Right atrium auricular region (tissue), 2 donors: ENCODE data around the gene NIN. TPM values are rescaled to one million over a fixed set of nuclear protein-coding genes. Genes with fewer than 3 reads are reported as not detected.

Experiments used
- DNase-seq: peaks from one replicate; pipeline ENCODE4 v3.0.0-alpha.2; 2019; ENCODE audit warnings: low spot score
- H3K27ac ChIP-seq, 2 donors: fragments of 200-600 bp; sonication (generic); 1 replicate in 1 of 2; 2 replicates in 1 of 2; pipeline ENCODE4 v1.5.1; 2016 to 2019
- H3K27me3 ChIP-seq, 2 donors: fragments of 200-600 bp; sonication (generic); one replicate each; pipeline versions ENCODE4 v1.5.1 to v1.6.0; 2017 to 2019
- H3K36me3 ChIP-seq: fragments of 200-600 bp; sonication (generic); one replicate; pipeline ENCODE4 v1.5.1; 2016
- H3K4me1 ChIP-seq, 2 donors: fragments of 200-600 bp; sonication (generic); one replicate each; pipeline versions ENCODE4 v1.5.1 to v1.6.0; 2017 to 2019
- H3K4me3 ChIP-seq, 2 donors: fragments of 200-600 bp; sonication (generic); 1 replicate in 1 of 2; 2 replicates in 1 of 2; pipeline ENCODE4 v1.5.1; 2017 to 2019; ENCODE audit warnings: mild to moderate bottlenecking in 1 of 2, moderate library complexity in 1 of 2
- H3K9me3 ChIP-seq, 2 donors: fragments of 200-600 bp; sonication (generic); one replicate each; pipeline ENCODE4 v1.5.1; 2019
- CTCF ChIP-seq, 2 donors: fragments of 200-600 bp; sonication (generic); IDR thresholded peaks; one replicate each; pipeline ENCODE4 v1.5.1; 2019; ENCODE audit warnings: antibody characterized with exemption in 2 of 2
- total RNA-seq, 2 donors: library from RNA; depleted of rRNA; stranded (reverse); fragments of >200 nt; gene quantifications; one replicate each; pipeline ENCODE4 v1.1.0, GENCODE V29; 2016

The NIN gene
- total RNA-seq, 2 donors from 2014 or later = 30.1 to 49.7 TPM

DNA sequence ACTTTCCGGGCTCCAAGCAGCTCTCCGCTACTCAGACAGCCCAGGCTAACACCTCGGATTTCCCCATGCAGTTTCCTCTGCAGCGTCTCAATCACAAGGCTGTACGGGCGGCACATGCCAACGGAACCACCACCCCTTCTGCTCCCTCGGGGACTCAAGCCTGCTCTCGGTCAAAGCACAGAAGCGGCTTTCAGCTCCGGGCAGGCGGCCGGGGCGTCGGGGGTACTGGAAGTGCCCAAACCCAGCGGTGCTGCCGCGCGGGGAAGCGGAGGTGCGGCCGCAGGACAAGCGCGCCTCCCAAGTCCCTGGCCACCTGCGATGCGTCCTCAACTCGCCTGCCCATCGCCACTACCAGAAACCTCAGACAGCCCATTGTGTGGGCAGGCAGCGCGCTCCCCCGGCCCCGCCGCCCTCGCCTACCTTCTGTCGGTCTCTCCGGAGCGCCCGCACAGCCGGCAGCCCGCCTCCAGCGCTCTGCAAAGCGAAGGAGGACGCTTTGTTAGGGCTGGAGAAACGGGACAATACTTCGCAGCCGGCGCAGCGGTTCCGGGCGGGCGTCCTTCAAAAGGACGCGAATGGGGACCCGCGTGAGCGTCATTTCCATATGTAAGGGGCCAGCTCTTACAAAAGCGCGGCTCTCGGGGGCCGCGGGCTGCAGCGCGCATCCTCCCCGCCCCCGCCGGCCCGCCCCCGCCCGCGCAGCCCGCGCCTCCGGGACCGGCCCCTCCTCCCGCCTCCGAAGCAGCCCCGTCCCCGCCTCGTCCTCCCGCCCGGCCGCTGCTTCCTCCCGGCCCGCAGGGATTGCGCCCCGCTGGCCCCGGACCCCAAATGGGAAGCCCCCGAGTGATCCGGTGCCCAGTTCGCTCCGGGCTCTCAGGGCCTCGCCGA lies 674 bp downstream of the NIN start:
- TF ChIP-seq CTCF (IDR thresholded peaks at IDR 0.05) = no peak
- Histone ChIP-seq H3K27me3 (no peaks in the 10 kb centered on the region), H3K4me1 (peaks cover 0 to 36% of the 10 kb centered on the region in 2 donors), H3K9me3 (no peaks in the 10 kb centered on the region), H3K4me3 (peak overlapping the region; percentile 85 to 90), H3K27ac (peak overlapping the region; percentile 83 to 96), H3K36me3 (no peaks in the 10 kb centered on the region)
- peak; percentile 67 for DNase-seq

DNA sequence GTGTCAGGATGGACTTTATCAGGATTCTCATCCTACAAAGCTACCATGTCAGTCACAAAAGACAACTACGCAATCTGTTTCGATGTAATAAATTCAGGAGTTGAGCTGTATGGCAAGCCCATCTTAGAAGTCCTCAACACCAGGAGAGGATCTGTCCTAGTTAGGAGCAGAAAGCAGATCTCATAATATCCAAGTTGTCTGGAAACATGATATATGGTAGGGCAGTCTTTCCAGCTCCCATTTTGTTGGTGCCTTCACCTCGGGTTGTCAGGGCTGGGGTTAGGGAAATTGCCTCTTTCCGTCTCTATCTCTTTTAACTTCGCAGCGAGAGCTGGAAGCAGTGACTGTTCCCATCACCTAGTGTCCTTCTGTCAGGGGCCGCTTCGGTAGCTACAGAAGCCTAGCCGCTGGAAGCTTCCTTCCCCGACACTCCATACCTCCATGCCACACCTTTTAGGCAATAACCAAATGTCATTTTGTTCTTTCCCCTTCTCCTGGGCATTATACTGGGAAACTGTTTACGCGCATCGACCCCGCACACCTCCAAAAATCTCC lies 1.4 kb downstream of the NIN start:
- Histone ChIP-seq H3K4me1 (peaks cover 0 to 37% of the 10 kb centered on the region in 2 donors), H3K27me3 (no peaks in the 10 kb centered on the region), H3K9me3 (no peaks in the 10 kb centered on the region), H3K4me3 (peak overlapping the region; percentile 85 to 90), H3K36me3 (no peaks in the 10 kb centered on the region), H3K27ac (peak overlapping the region; percentile 83 to 96)
- DNase-seq = no peak
- no peak for TF ChIP-seq CTCF (IDR thresholded peaks at IDR 0.05)

DNA sequence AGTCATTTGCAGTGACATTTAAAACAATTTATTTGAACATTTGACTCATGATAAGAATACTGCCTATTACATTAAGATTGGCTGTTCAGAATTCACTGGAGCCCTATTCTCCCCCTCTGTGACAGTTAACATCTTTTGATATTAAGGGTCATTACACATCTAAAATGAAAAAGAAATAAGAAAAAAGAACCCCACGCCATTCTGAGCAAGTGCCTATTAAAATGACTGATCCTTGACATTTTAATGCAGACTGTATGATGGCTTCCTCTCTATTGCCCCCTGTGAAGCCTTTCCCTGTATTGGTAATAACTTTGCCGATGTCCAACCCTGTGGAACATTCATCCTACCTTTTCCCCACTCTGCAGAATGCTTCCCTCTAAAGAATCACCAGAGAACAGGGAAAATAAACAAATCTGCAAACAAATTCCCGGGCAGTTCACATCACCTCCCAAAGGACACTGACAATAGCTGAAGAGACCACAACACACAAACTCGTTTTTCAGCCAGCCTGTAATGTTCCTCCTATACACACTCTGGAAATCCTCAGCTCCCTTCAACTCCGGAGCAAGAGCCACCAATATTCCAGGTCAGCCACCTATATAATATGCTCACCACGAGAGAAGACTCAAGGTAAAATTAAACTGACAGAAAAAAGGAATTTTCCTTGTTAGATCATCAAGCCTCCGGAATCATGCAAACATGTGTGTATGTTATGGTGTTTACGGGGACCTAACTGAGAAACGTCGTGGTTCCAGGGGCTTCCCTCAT lies 2.1 kb downstream of the NIN start:
- TF ChIP-seq CTCF (IDR thresholded peaks at IDR 0.05) = no peak
- H3K27me3 ChIP-seq = no peaks in the 10 kb centered on the region
- no peaks in the 10 kb centered on the region for H3K36me3 ChIP-seq
- no peaks in the 10 kb centered on the region for H3K9me3 ChIP-seq
- DNase-seq = no peak
- H3K4me3 ChIP-seq = peak overlapping the region; percentile 85 to 90
- H3K27ac ChIP-seq = peak overlapping the region; percentile 83 to 96
- H3K4me1 ChIP-seq = peaks cover 0 to 42% of the 10 kb centered on the region in 2 donors

GRCh38 chr14:50826681-50827080 lies 4.3 kb downstream of the NIN start:
- H3K4me3 ChIP-seq = no peak overlapping the region
- H3K9me3 ChIP-seq = no peaks in the 10 kb centered on the region
- no peaks in the 10 kb centered on the region for H3K27me3 ChIP-seq
- peaks cover 0 to 60% of the 10 kb centered on the region in 2 donors for H3K4me1 ChIP-seq
- DNase-seq = no peak
- TF ChIP-seq CTCF (IDR thresholded peaks at IDR 0.05) = no peak
- H3K36me3 ChIP-seq = no peaks in the 10 kb centered on the region
- H3K27ac ChIP-seq = no peak overlapping the region

- TF ChIP-seq CTCF (IDR thresholded peaks at IDR 0.05) = no peak
- no peak for DNase-seq
- Histone ChIP-seq H3K4me1 (peaks cover 0 to 62% of the 10 kb centered on the region in 2 donors), H3K27ac (no peak overlapping the region), H3K36me3 (no peaks in the 10 kb centered on the region), H3K27me3 (no peaks in the 10 kb centered on the region), H3K4me3 (no peak overlapping the region), H3K9me3 (no peaks in the 10 kb centered on the region)
Measured at GRCh38 chr14:50825307-50825706, 5.7 kb downstream of the NIN start.
